ENCODE data around the gene PCDH9. TPM values are rescaled to one million over a fixed set of nuclear protein-coding genes. Genes with fewer than 3 reads are reported as not detected.

Gene PCDH9
- total RNA-seq, 1 donor from 2014 or later = 17.1 TPM

GRCh38 chr13:67008075-67008668, 222.0 kb downstream of the PCDH9 start:
- intact Hi-C loops (cut with DNase I) = no loop called here
- no peak for DNase-seq (ENCODE audit: low spot score)

- no peak for DNase-seq (ENCODE audit: low spot score)
- intact Hi-C loops (cut with DNase I) = no loop called here
These were observed 225.6 kb downstream of the PCDH9 start for GRCh38 chr13:67004511-67004910.

GRCh38 chr13:67003743-67004142, 226.4 kb downstream of the PCDH9 start:
- intact Hi-C loops (cut with DNase I) = no loop called here
- no peak for DNase-seq (ENCODE audit: low spot score)

- intact Hi-C loops (cut with DNase I) = no loop called here
- DNase-seq (ENCODE audit: low spot score) = no peak
These were observed 228.8 kb downstream of the PCDH9 start for GRCh38 chr13:67001363-67001762.

- intact Hi-C loops (cut with DNase I) = no loop called here
- DNase-seq (ENCODE audit: low spot score) = no peak
These were observed 233.6 kb downstream of the PCDH9 start for GRCh38 chr13:66996503-66996902.

GRCh38 chr13:66995203-66995611, 234.9 kb downstream of the PCDH9 start:
- no peak for DNase-seq (ENCODE audit: low spot score)
- intact Hi-C loops (cut with DNase I) = no loop called here

- DNase-seq (ENCODE audit: low spot score) = no peak
- intact Hi-C loops (cut with DNase I) = no loop called here
These were observed 235.5 kb downstream of the PCDH9 start for GRCh38 chr13:66994517-66995202.

- intact Hi-C loops (cut with DNase I) = no loop called here
- DNase-seq (ENCODE audit: low spot score) = peak; percentile 79
These were observed 236.0 kb downstream of the PCDH9 start for GRCh38 chr13:66994097-66994496.

- intact Hi-C loops (cut with DNase I) = no loop called here
- no peak for DNase-seq (ENCODE audit: low spot score)
These were observed 237.4 kb downstream of the PCDH9 start for GRCh38 chr13:66992719-66993118.

GRCh38 chr13:66992183-66992582, 238.0 kb downstream of the PCDH9 start:
- intact Hi-C loops (cut with DNase I) = no loop called here
- no peak for DNase-seq (ENCODE audit: low spot score)

GRCh38 chr13:66984241-66984640, 245.9 kb downstream of the PCDH9 start:
- DNase-seq (ENCODE audit: low spot score) = no peak
- intact Hi-C loops (cut with DNase I) = no loop called here

- intact Hi-C loops (cut with DNase I) = no loop called here
- DNase-seq (ENCODE audit: low spot score) = no peak
These were observed 248.2 kb downstream of the PCDH9 start for GRCh38 chr13:66981912-66982311.

GRCh38 chr13:66977161-66977560, 253.0 kb downstream of the PCDH9 start:
- DNase-seq (ENCODE audit: low spot score) = no peak
- intact Hi-C loops (cut with DNase I) = no loop called here

GRCh38 chr13:66974889-66975288, 255.2 kb downstream of the PCDH9 start:
- intact Hi-C loops (cut with DNase I) = no loop called here
- no peak for DNase-seq (ENCODE audit: low spot score)

- intact Hi-C loops (cut with DNase I) = no loop called here
- DNase-seq (ENCODE audit: low spot score) = no peak
These were observed 256.0 kb downstream of the PCDH9 start for GRCh38 chr13:66974174-66974573.

GRCh38 chr13:66972659-66973058, 257.5 kb downstream of the PCDH9 start:
- intact Hi-C loops (cut with DNase I) = no loop called here

GRCh38 chr13:66971004-66971403, 259.1 kb downstream of the PCDH9 start:
- no peak for DNase-seq (ENCODE audit: low spot score)
- intact Hi-C loops (cut with DNase I) = no loop called here

More at GRCh38 chr13:66972659-66973058, 257.5 kb downstream of the PCDH9 start:
- DNase-seq (ENCODE audit: low spot score) = no peak

GRCh38 chr13:66969291-66969690, 260.8 kb downstream of the PCDH9 start:
- no peak for DNase-seq (ENCODE audit: low spot score)
- intact Hi-C loops (cut with DNase I) = no loop called here

GRCh38 chr13:66967811-66968597, 262.1 kb downstream of the PCDH9 start:
- intact Hi-C loops (cut with DNase I) = no loop called here
- no peak for DNase-seq (ENCODE audit: low spot score)

GRCh38 chr13:66965181-66965580, 265.0 kb downstream of the PCDH9 start:
- intact Hi-C loops (cut with DNase I) = no loop called here
- DNase-seq (ENCODE audit: low spot score) = no peak

- intact Hi-C loops (cut with DNase I) = no loop called here
- no peak for DNase-seq (ENCODE audit: low spot score)
These were observed 267.2 kb downstream of the PCDH9 start for GRCh38 chr13:66962953-66963352.
